IPS-15b (cell line): ENCODE results near the gene PPOX.

Experiments
- H3K27me3 ChIP-seq: one replicate; pipeline ENCODE4 v1.6.1; 2013; ENCODE audit warnings: low read length; ENCODE audit not compliant: control insufficient read depth, insufficient read depth
- H3K36me3 ChIP-seq: one replicate; pipeline ENCODE4 v1.6.1; 2013; ENCODE audit warnings: low read length; ENCODE audit not compliant: control insufficient read depth, insufficient read depth
- H3K4me1 ChIP-seq: one replicate; pipeline ENCODE4 v1.6.1; 2013; ENCODE audit warnings: mild to moderate bottlenecking, low read length; ENCODE audit not compliant: control insufficient read depth, insufficient read depth
- H3K4me3 ChIP-seq: one replicate; pipeline ENCODE4 v1.5.1; 2013; ENCODE audit warnings: low read depth, low read length
- H3K9ac ChIP-seq: one replicate; pipeline ENCODE4 v1.6.1; 2013; ENCODE audit warnings: low read depth, mild to moderate bottlenecking, low read length
- H3K9me3 ChIP-seq: one replicate; pipeline ENCODE4 v1.6.1; 2013; ENCODE audit warnings: mild to moderate bottlenecking, low read length; ENCODE audit not compliant: control insufficient read depth, insufficient read depth

Gene PPOX

DNA sequence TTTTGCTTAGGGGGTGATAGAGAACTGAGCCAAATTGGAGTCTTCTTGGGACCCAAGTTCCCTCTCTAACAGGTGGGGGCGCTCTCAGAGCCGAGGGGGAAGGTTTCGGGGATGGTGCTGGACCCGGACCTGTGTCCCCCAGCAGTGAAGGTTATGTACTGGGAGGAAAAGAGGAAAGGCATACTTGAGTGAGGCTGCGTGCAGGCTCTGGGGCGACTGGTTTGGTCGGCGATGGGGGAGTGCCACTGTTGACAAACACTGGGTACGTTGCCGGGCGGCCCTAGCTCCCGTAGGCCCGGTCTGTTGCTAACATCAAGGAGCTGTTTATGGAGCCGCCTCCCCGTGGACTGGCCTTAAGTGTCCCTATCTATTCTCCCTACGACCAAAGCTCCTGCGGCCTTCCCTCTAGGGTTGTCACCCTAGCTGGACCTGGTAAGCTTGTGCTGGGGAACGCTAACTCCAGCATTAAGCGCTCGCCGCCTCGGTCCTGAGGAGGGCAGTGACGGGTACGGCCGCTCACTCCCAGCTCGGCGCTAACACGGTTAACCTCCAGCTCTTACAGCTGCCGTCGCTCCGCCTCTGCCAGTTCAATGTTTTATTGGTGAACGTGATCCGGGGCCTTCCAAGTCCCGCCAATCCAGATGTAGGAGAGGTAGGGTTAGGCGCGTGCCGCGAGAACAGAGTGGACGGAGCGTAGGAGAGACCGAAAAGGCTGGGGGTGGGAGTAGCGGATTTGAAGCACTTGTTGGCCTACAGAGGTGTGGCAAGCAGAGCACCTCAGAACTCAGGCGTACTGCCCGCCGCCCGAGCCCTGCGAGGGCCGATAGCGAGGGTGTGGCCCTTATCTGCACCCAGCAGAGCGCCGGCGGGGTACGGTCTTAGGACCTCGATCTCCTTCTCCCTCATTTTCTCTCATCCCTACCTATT is at the start of gene PPOX:
Gene PPOX (plus strand): TSS at position 685 of the 927 bp plus-strand sequence. CDS start 422 bp downstream, outside the sequence.
- H3K36me3 ChIP-seq = peaks cover 25% of the 10 kb centered on the region
- H3K9me3 ChIP-seq = no peaks in the 10 kb centered on the region
- H3K4me3 ChIP-seq = peak within 1 kb of the TSS; percentile 96
- no peaks in the 10 kb centered on the region for H3K4me1 ChIP-seq
- H3K9ac ChIP-seq = peak within 1 kb of the TSS; percentile 73
- H3K27me3 ChIP-seq = no peaks in the 10 kb centered on the region

DNA sequence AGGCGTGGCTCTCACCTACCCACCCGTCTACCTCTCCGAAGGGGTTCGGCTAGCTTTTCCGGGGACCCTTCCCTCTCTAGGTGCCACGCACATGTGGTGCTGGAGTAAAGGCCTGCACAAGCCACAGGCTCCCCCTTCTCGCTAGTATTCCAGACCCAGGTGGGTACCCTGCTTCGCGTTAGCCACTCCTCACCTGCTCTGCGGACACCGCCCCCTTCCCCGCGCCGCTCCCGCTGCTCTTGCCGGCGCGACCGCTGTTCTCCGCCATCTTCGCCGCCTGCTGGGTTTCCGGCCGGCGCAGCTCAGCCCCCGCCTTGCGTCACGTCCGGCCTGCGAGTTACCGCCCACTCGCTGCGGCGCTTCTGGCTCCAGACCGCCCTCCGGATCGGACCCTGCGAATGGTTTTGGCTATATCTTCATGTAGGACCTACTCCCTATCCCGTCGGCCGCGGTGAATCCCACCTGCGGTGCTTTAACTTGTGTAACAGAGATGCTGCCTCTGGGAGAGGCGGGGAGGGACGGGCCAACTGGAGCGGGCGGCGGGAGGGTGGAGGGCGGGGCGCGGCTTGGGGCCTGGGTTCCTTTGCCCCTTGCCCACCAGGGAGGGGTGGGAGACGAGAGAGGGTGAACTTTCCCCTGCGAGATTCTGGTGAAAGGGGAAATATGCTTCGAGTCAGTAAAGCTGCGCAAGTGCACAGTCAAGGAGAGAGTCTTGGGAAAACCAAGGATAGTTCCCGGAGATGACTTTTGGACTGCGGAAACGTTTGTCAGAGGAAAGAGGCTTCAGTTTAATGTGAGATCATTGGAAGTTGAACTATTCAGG is 48.3 kb upstream of the PPOX start, which contains the start of the genes NIT1 and PFDN2:
Gene NIT1 (plus strand): TSS at position 347 of the 823 bp plus-strand sequence. CDS start 72 bp downstream, at position 419.
Gene PFDN2 (minus strand): TSS at position 279 of the 823 bp plus-strand sequence. CDS start 11 bp downstream, at position 268.
- no peaks in the 10 kb centered on the region for H3K27me3 ChIP-seq
- peaks cover 22% of the 10 kb centered on the region for H3K36me3 ChIP-seq
- peak within 1 kb of the TSS; percentile 100 for H3K4me3 ChIP-seq
- H3K4me1 ChIP-seq = peaks cover 11% of the 10 kb centered on the region
- no peaks in the 10 kb centered on the region for H3K9me3 ChIP-seq
- H3K9ac ChIP-seq = peak within 1 kb of the TSS; percentile 90

- Histone ChIP-seq H3K27me3 (no peaks in the 10 kb centered on the region), H3K9me3 (no peaks in the 10 kb centered on the region), H3K9ac (no peak overlapping the region), H3K36me3 (peaks cover 31% of the 10 kb centered on the region), H3K4me3 (peak overlapping the region; percentile 100), H3K4me1 (peaks cover 11% of the 10 kb centered on the region)
Measured at GRCh38 chr1:161119092-161119903, 46.9 kb upstream of the PPOX start.

DNA sequence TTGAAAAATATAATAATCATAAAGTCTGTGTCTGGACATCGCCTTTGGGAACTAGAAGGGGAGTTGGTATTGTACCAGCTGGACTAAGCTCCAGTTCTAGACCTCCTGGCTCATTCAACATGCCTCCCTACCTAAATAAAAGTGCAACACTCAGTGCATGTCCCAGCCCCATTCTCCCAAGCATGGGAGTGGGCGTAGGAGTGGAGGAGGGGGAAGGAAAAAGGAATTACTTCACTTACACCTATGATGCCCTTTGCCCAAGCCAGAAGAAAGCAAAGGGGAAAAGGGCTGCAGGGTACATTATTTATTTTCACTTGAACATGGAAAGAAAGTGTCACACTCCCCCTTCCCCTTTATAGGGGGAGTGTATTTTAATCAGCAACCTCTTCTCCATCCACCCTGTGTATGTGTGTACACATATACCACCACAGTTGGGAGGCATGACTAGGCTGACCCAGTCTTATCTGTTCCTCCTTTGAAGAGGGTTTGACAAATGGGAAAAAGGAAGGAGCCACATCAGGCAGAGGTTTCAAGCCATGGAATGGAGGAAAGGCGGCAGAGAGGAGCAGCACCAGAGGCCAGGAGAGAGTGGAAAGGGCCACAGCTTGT is 45.1 kb upstream of the PPOX start:
- peaks cover 11% of the 10 kb centered on the region for H3K4me1 ChIP-seq
- no peaks in the 10 kb centered on the region for H3K27me3 ChIP-seq
- H3K4me3 ChIP-seq = no peak overlapping the region
- no peak overlapping the region for H3K9ac ChIP-seq
- no peaks in the 10 kb centered on the region for H3K9me3 ChIP-seq
- H3K36me3 ChIP-seq = peaks cover 32% of the 10 kb centered on the region

DNA sequence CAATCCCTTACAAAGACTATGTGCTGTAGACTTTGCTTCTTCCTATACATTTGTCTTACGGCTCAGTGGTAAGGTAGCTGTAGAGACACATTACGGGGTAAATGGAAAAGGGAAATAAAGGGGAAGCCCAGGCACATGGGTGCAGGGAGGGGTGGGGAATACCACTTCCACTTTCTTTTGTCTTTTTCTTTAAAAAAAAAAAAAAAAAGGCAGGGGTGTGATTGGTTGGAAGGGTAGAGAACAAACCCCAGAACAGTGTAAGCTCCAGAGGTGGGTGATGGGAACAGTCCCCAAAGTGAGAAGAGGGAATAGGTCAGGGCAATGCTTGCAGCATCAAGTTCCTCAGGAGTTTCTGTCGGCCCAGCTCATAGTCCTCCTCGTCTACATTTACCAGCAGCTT is 44.4 kb upstream of the PPOX start:
- H3K9ac ChIP-seq = no peak overlapping the region
- no peaks in the 10 kb centered on the region for H3K27me3 ChIP-seq
- peaks cover 32% of the 10 kb centered on the region for H3K36me3 ChIP-seq

GRCh38 chr1:161122967-161123366 is 43.3 kb upstream of the PPOX start:
- Histone ChIP-seq H3K36me3 (peaks cover 32% of the 10 kb centered on the region), H3K9me3 (no peaks in the 10 kb centered on the region), H3K4me1 (peaks cover 11% of the 10 kb centered on the region), H3K27me3 (no peaks in the 10 kb centered on the region), H3K9ac (no peak overlapping the region), H3K4me3 (no peak overlapping the region)

More for the DNA sequence above, 44.4 kb upstream of the PPOX start:
- Histone ChIP-seq H3K4me1 (peaks cover 11% of the 10 kb centered on the region), H3K4me3 (no peak overlapping the region), H3K9me3 (no peaks in the 10 kb centered on the region)

- H3K9ac ChIP-seq = no peak overlapping the region
- no peak overlapping the region for H3K4me3 ChIP-seq
- peaks cover 12% of the 10 kb centered on the region for H3K36me3 ChIP-seq
- no peaks in the 10 kb centered on the region for H3K9me3 ChIP-seq
- no peaks in the 10 kb centered on the region for H3K27me3 ChIP-seq
- H3K4me1 ChIP-seq = peaks cover 6% of the 10 kb centered on the region
Measured at GRCh38 chr1:161127649-161128048, 38.6 kb upstream of the PPOX start.

- peaks cover 6% of the 10 kb centered on the region for H3K4me1 ChIP-seq
- H3K9ac ChIP-seq = no peak overlapping the region
- no peaks in the 10 kb centered on the region for H3K9me3 ChIP-seq
- H3K27me3 ChIP-seq = no peaks in the 10 kb centered on the region
- H3K4me3 ChIP-seq = no peak overlapping the region
- H3K36me3 ChIP-seq = peaks cover 6% of the 10 kb centered on the region
Measured at GRCh38 chr1:161128591-161129420, 37.4 kb upstream of the PPOX start.

GRCh38 chr1:161130266-161130665 is 36.0 kb upstream of the PPOX start:
- H3K36me3 ChIP-seq = no peaks in the 10 kb centered on the region
- no peaks in the 10 kb centered on the region for H3K27me3 ChIP-seq
- no peaks in the 10 kb centered on the region for H3K9me3 ChIP-seq
- H3K4me1 ChIP-seq = peaks cover 6% of the 10 kb centered on the region
- no peak overlapping the region for H3K9ac ChIP-seq
- H3K4me3 ChIP-seq = peak overlapping the region; percentile 72
